Caco-2 (cell line): ENCODE data around the gene KRT78. TPM values are rescaled to one million over a fixed set of nuclear protein-coding genes. Genes with fewer than 3 reads are reported as not detected.

Experiments used
- BruUV-seq: library from RNA; stranded (reverse); fragments of 400-500 nt; replicated peaks from 2 replicates; lab custom pipeline; 2021; lab: Mats Ljungman, UMichigan
- CTCF ChIA-PET: fragments of 300-600 bp; sonication (Branson Sonifier 250); formaldehyde crosslinking; loops from one replicate; lab custom pipeline; 2022; ENCODE audit warnings: antibody characterized with exemption; lab: Charles Lee
- POLR2A ChIA-PET: fragments of 300-600 bp; sonication (Branson Sonifier 250); formaldehyde crosslinking; loops from one replicate; lab custom pipeline; 2022; ENCODE audit warnings: antibody characterized with exemption; lab: Charles Lee
- DNase-seq, 2 experiments: peaks; one replicate each; pipeline versions ENCODE4 v3.0.0 to v3.0.0-alpha.2; 2020 to 2022
- H3K27me3 ChIP-seq: replicated peaks from 2 replicates; pipeline ENCODE4 v1.6.0; 2011; ENCODE audit warnings: low read length; ENCODE audit not compliant: control insufficient read depth, insufficient read depth
- H3K36me3 ChIP-seq: 2 replicates; pipeline ENCODE4 v1.5.1; 2011; ENCODE audit warnings: low read length; ENCODE audit not compliant: control insufficient read depth, insufficient read depth
- H3K4me1 ChIP-seq: fragments of 250-450 bp; sonication (Bioruptor Pico); 2 replicates; pipeline ENCODE4 v1.5.1; 2020; ENCODE audit warnings: mild to moderate bottlenecking
- H3K4me3 ChIP-seq: 2 replicates; pipeline ENCODE4 v1.5.1; 2011; ENCODE audit warnings: low read depth, mild to moderate bottlenecking, control low read depth, low read length
- H3K9me3 ChIP-seq: fragments of 250-450 bp; sonication (Bioruptor Pico); 2 replicates; pipeline ENCODE4 v1.5.1; 2020; ENCODE audit warnings: mild to moderate bottlenecking, moderate library complexity
- H3K27ac Mint-ChIP-seq: one replicate; pipeline ENCODE4 v1.8.0; 2022; ENCODE audit warnings: mixed read lengths; ENCODE audit not compliant: unreplicated experiment
- H3K27me3 Mint-ChIP-seq: one replicate; pipeline ENCODE4 v1.8.0; 2022; ENCODE audit warnings: mixed read lengths; ENCODE audit not compliant: insufficient read depth, unreplicated experiment
- H3K36me3 Mint-ChIP-seq: one replicate; pipeline ENCODE4 v1.8.0; 2022; ENCODE audit warnings: mild to moderate bottlenecking, mixed read lengths; ENCODE audit not compliant: insufficient read depth, unreplicated experiment
- H3K4me1 Mint-ChIP-seq: one replicate; pipeline ENCODE4 v1.8.0; 2022; ENCODE audit warnings: low read depth, mixed read lengths; ENCODE audit not compliant: unreplicated experiment
- H3K4me3 Mint-ChIP-seq: one replicate; pipeline ENCODE4 v1.8.0; 2022; ENCODE audit warnings: mild to moderate bottlenecking, moderate library complexity, mixed read lengths; ENCODE audit not compliant: unreplicated experiment
- H3K9me3 Mint-ChIP-seq: one replicate; pipeline ENCODE4 v1.8.0; 2022; ENCODE audit warnings: mixed read lengths; ENCODE audit not compliant: unreplicated experiment
- CTCF ChIP-seq, 2 experiments: fragments of 200-600 bp in 1 of 2; IDR thresholded peaks; 1 replicate in 1 of 2; 2 replicates in 1 of 2; pipeline versions ENCODE4 v1.5.1 to v1.8.0; 2011 to 2022; ENCODE audit warnings: antibody characterized with exemption in 1 of 2, control low read depth in 1 of 2, inconsistent platforms in 1 of 2, low read depth in 1 of 2, low read length in 1 of 2, mild to moderate bottlenecking in 1 of 2, moderate library complexity in 1 of 2; ENCODE audit not compliant: insufficient read depth in 1 of 2, severe bottlenecking in 1 of 2, unreplicated experiment in 1 of 2
- intact Hi-C: fragments of 100-400 bp; cut with micrococcal nuclease; formaldehyde crosslinking; loops from one replicate; pipeline ENCODE4 v1.10.0; 2022; ENCODE audit not compliant: unreplicated experiment
- total RNA-seq: library from RNA; stranded (reverse); gene quantifications from 2 replicates; pipeline ENCODE4 v1.2.3, GENCODE V29; 2022

KRT78 gene
- total RNA-seq, 1 experiment from 2014 or later, result not detected

- no peak for TF ChIP-seq CTCF (IDR thresholded peaks at IDR 0.05; ENCODE audit: insufficient read depth in 1 of 2, low read depth in 1 of 2, low read length in 1 of 2, severe bottlenecking in 1 of 2, unreplicated experiment in 1 of 2)
- Mint-ChIP-seq H3K4me3 (peak overlapping the region; percentile 80), H3K27me3 (no peaks in the 10 kb centered on the region), H3K36me3 (no peaks in the 10 kb centered on the region), H3K27ac (peak overlapping the region; percentile 76), H3K4me1 (peaks cover 33% of the 10 kb centered on the region), H3K9me3 (no peaks in the 10 kb centered on the region)
- CTCF ChIA-PET, result interaction anchor here (0.5 to 1.1 kb wide), 3 partner anchors 9 to 71 kb away, joined by 3 read pairs; no protein-coding TSS in a partner anchor
- DNase-seq, result no peak
- Histone ChIP-seq H3K27me3 (no peaks in the 10 kb centered on the region), H3K4me3 (peak overlapping the region; percentile 49), H3K36me3 (no peaks in the 10 kb centered on the region; the same call in 1 of the 2 replicates), H3K4me1 (peaks cover 43% of the 10 kb centered on the region), H3K9me3 (no peaks in the 10 kb centered on the region)
- TSS peak; percentile 86 for BruUV-seq
- intact Hi-C loops, result loop anchor here (5.0 kb wide), 1 partner anchor 733 kb away; no protein-coding TSS in a partner anchor
- POLR2A ChIA-PET, result interaction anchor here (1.0 kb wide), 1 partner anchor 106 kb away, joined by 6 read pairs; no protein-coding TSS in a partner anchor
Measured at GRCh38 chr12:52874573-52875435, 26.0 kb upstream of the KRT78 start.

GRCh38 chr12:52873832-52874572 lies 25.2 kb upstream of the KRT78 start:
- Mint-ChIP-seq H3K4me3 (peak overlapping the region; percentile 80), H3K36me3 (no peaks in the 10 kb centered on the region), H3K9me3 (no peaks in the 10 kb centered on the region), H3K4me1 (peaks cover 32% of the 10 kb centered on the region), H3K27ac (peak overlapping the region; percentile 76), H3K27me3 (no peaks in the 10 kb centered on the region)
- intact Hi-C loops, result loop anchor here (5.0 kb wide), 1 partner anchor 732 kb away; no protein-coding TSS in a partner anchor
- no peak for TF ChIP-seq CTCF (IDR thresholded peaks at IDR 0.05; ENCODE audit: insufficient read depth in 1 of 2, low read depth in 1 of 2, low read length in 1 of 2, severe bottlenecking in 1 of 2, unreplicated experiment in 1 of 2)
- Histone ChIP-seq H3K4me1 (peaks cover 43% of the 10 kb centered on the region), H3K9me3 (no peaks in the 10 kb centered on the region), H3K36me3 (no peaks in the 10 kb centered on the region; the same call in 1 of the 2 replicates), H3K27me3 (no peaks in the 10 kb centered on the region), H3K4me3 (peak overlapping the region; percentile 49)
- peak; percentile 70 to 71 for DNase-seq
- ChIA-PET CTCF (interaction anchor here (0.5 to 1.1 kb wide), 4 partner anchors 8 to 180 kb away, joined by 3 to 7 read pairs (median 3); no protein-coding TSS in a partner anchor), POLR2A (interaction anchor here (1.0 kb wide), 1 partner anchor 107 kb away, joined by 6 read pairs; no protein-coding TSS in a partner anchor)
- BruUV-seq, result TSS peak; percentile 86

- Mint-ChIP-seq H3K9me3 (no peaks in the 10 kb centered on the region), H3K4me1 (peaks cover 32% of the 10 kb centered on the region), H3K36me3 (no peaks in the 10 kb centered on the region), H3K27me3 (no peaks in the 10 kb centered on the region), H3K4me3 (peak overlapping the region; percentile 80), H3K27ac (peak overlapping the region; percentile 76)
- Histone ChIP-seq H3K27me3 (no peaks in the 10 kb centered on the region), H3K4me1 (peaks cover 43% of the 10 kb centered on the region), H3K36me3 (no peaks in the 10 kb centered on the region; the same call in 1 of the 2 replicates), H3K4me3 (peak overlapping the region; percentile 49; the same call in 1 of the 2 replicates), H3K9me3 (no peaks in the 10 kb centered on the region)
- intact Hi-C loops, result loop anchor here (5.0 kb wide), 1 partner anchor 731 kb away; no protein-coding TSS in a partner anchor
- POLR2A ChIA-PET, result no interaction called here
- no TSS peak for BruUV-seq
- no peak for TF ChIP-seq CTCF (IDR thresholded peaks at IDR 0.05; ENCODE audit: insufficient read depth in 1 of 2, low read depth in 1 of 2, low read length in 1 of 2, severe bottlenecking in 1 of 2, unreplicated experiment in 1 of 2)
- CTCF ChIA-PET, result interaction anchor here (0.5 to 1.1 kb wide), 3 partner anchors 8 to 181 kb away, joined by 3 to 7 read pairs (median 3); no protein-coding TSS in a partner anchor
- DNase-seq, result no peak
Measured at GRCh38 chr12:52873513-52873831, 24.7 kb upstream of the KRT78 start.
